Measurements from ENCODE around the gene ZNF783. TPM values are rescaled to one million over a fixed set of nuclear protein-coding genes. Genes with fewer than 3 reads are reported as not detected.

ZNF783 gene
- total RNA-seq, 2 donors from 2014 or later: 10.7 to 20.7 TPM

- 94% methylated on average over 6 of the region's 6 CpGs for whole genome bisulfite sequencing
- DNase-seq (ENCODE audit: low spot score): no peak
Measured at GRCh38 chr7:149295481-149295850, 33.5 kb downstream of the ZNF783 start.

GRCh38 chr7:149296368-149296767 lies 34.4 kb downstream of the ZNF783 start:
- no peak for TF ChIP-seq POLR2AphosphoS5 (IDR thresholded peaks at IDR 0.05)
- no peak for TF ChIP-seq POLR2A (IDR thresholded peaks at IDR 0.05)
- no peak for TF ChIP-seq CTCF (IDR thresholded peaks at IDR 0.05)
- H3K4me3 ChIP-seq: no peak overlapping the region
- H3K4me1 ChIP-seq (replicated peaks): no peaks in the 10 kb centered on the region
- no peaks in the 10 kb centered on the region for H3K9me3 ChIP-seq
- H3K36me3 ChIP-seq: peaks cover 0 to 15% of the 10 kb centered on the region in 2 donors
- H3K27me3 ChIP-seq (replicated peaks; ENCODE audit: insufficient read depth): no peaks in the 10 kb centered on the region
- WGBS: 94% methylated on average over 4 of the region's 4 CpGs
- intact Hi-C loops (cut with DNase I): no loop called here
- DNase-seq (ENCODE audit: low spot score): no peak
- no peak overlapping the region for H3K27ac ChIP-seq

More at GRCh38 chr7:149295481-149295850, 33.5 kb downstream of the ZNF783 start:
- no peaks in the 10 kb centered on the region for H3K27me3 ChIP-seq (replicated peaks; ENCODE audit: insufficient read depth)
- H3K36me3 ChIP-seq: peaks cover 0 to 15% of the 10 kb centered on the region in 2 donors
- H3K4me3 ChIP-seq: no peak overlapping the region
- no peak overlapping the region for H3K27ac ChIP-seq
- no peaks in the 10 kb centered on the region for H3K9me3 ChIP-seq
- intact Hi-C loops (cut with DNase I): no loop called here
- TF ChIP-seq POLR2A (IDR thresholded peaks at IDR 0.05) (no peak), POLR2AphosphoS5 (IDR thresholded peaks at IDR 0.05) (no peak), CTCF (IDR thresholded peaks at IDR 0.05) (no peak)
- H3K4me1 ChIP-seq (replicated peaks): no peaks in the 10 kb centered on the region

- WGBS: 81% methylated on average over 5 of the region's 5 CpGs
- Histone ChIP-seq H3K4me1 (replicated peaks) (no peaks in the 10 kb centered on the region), H3K27ac (no peak overlapping the region), H3K27me3 (replicated peaks; ENCODE audit: insufficient read depth) (no peaks in the 10 kb centered on the region), H3K9me3 (no peaks in the 10 kb centered on the region), H3K36me3 (peaks cover 0 to 15% of the 10 kb centered on the region in 2 donors), H3K4me3 (no peak overlapping the region)
- no peak for DNase-seq (ENCODE audit: low spot score)
- intact Hi-C loops (cut with DNase I): no loop called here
- TF ChIP-seq POLR2A (IDR thresholded peaks at IDR 0.05) (no peak), CTCF (IDR thresholded peaks at IDR 0.05) (no peak), POLR2AphosphoS5 (IDR thresholded peaks at IDR 0.05) (no peak)
Measured at GRCh38 chr7:149297034-149297755, 35.2 kb downstream of the ZNF783 start.

- no peaks in the 10 kb centered on the region for H3K27me3 ChIP-seq (replicated peaks; ENCODE audit: insufficient read depth)
- H3K4me1 ChIP-seq (replicated peaks): no peaks in the 10 kb centered on the region
- 56% methylated on average over 8 of the region's 8 CpGs for WGBS
- no peaks in the 10 kb centered on the region for H3K9me3 ChIP-seq
- H3K36me3 ChIP-seq: no peaks in the 10 kb centered on the region
- no peak overlapping the region for H3K4me3 ChIP-seq
- no peak for DNase-seq (ENCODE audit: low spot score)
- no peak for TF ChIP-seq POLR2AphosphoS5 (IDR thresholded peaks at IDR 0.05)
- no peak for TF ChIP-seq CTCF (IDR thresholded peaks at IDR 0.05)
- no peak for TF ChIP-seq POLR2A (IDR thresholded peaks at IDR 0.05)
- intact Hi-C loops (cut with DNase I): no loop called here
- no peak overlapping the region for H3K27ac ChIP-seq
Measured at GRCh38 chr7:149300620-149301285, 38.8 kb downstream of the ZNF783 start.

GRCh38 chr7:149302222-149302621 lies 40.2 kb downstream of the ZNF783 start:
- 94% methylated on average over 12 of the region's 12 CpGs for WGBS

More at GRCh38 chr7:149302222-149302621, 40.2 kb downstream of the ZNF783 start:
- TF ChIP-seq POLR2AphosphoS5 (IDR thresholded peaks at IDR 0.05) (no peak), POLR2A (IDR thresholded peaks at IDR 0.05) (no peak), CTCF (IDR thresholded peaks at IDR 0.05) (no peak)
- intact Hi-C loops (cut with DNase I): no loop called here
- Histone ChIP-seq H3K27ac (no peak overlapping the region), H3K9me3 (no peaks in the 10 kb centered on the region), H3K36me3 (no peaks in the 10 kb centered on the region), H3K4me1 (replicated peaks) (no peaks in the 10 kb centered on the region), H3K4me3 (no peak overlapping the region), H3K27me3 (replicated peaks; ENCODE audit: insufficient read depth) (no peaks in the 10 kb centered on the region)
- DNase-seq (ENCODE audit: low spot score): no peak

All from prostate gland (tissue), 2 donors.